Skeletal muscle tissue (tissue), 4 donors: ENCODE data around the gene ST7. TPM values are rescaled to one million over a fixed set of nuclear protein-coding genes. Genes with fewer than 3 reads are reported as not detected.

Source experiments
- H3K27ac ChIP-seq: one replicate; pipeline ENCODE4 v1.7.0; 2013; ENCODE audit warnings: mild to moderate bottlenecking, low read depth, low read length, inconsistent platforms
- H3K27me3 ChIP-seq, 3 donors: one replicate each; pipeline ENCODE4 v1.7.0; 2013; ENCODE audit warnings: low read length in 3 of 3; ENCODE audit not compliant: control insufficient read depth in 3 of 3, insufficient read depth in 3 of 3
- H3K36me3 ChIP-seq, 3 donors: one replicate each; pipeline ENCODE4 v1.7.0; 2013; ENCODE audit warnings: low read length in 3 of 3; ENCODE audit not compliant: control insufficient read depth in 3 of 3, insufficient read depth in 3 of 3
- H3K4me1 ChIP-seq, 3 donors: one replicate each; pipeline ENCODE4 v1.7.0; 2013; ENCODE audit warnings: low read length in 3 of 3, mild to moderate bottlenecking in 3 of 3; ENCODE audit not compliant: control insufficient read depth in 3 of 3, insufficient read depth in 3 of 3
- H3K4me3 ChIP-seq, 3 donors: one replicate each; pipeline ENCODE4 v1.7.0; 2013; ENCODE audit warnings: low read length in 3 of 3
- H3K9ac ChIP-seq, 3 donors: one replicate each; pipeline ENCODE4 v1.7.0; 2013; ENCODE audit warnings: low read length in 3 of 3, mild to moderate bottlenecking in 3 of 3, moderate library complexity in 2 of 3, low read depth in 1 of 3
- H3K9me3 ChIP-seq, 3 donors: one replicate each; pipeline ENCODE4 v1.7.0; 2013; ENCODE audit warnings: low read length in 3 of 3; ENCODE audit not compliant: control insufficient read depth in 3 of 3
- total RNA-seq: library from RNA; depleted of rRNA; stranded (reverse); fragments of >200 nt; gene quantifications from one replicate; pipeline ENCODE4 v1.2.3, GENCODE V29; 2014
- donor health status: Osteomylitis.

The ST7 gene
- total RNA-seq, 1 donor from 2014 or later: 23.0 TPM

GRCh38 chr7:117195361-117196029, 242.2 kb downstream of the ST7 start:
- Histone ChIP-seq H3K9me3 (no peaks in the 10 kb centered on the region), H3K27ac (no peak overlapping the region), H3K4me1 (no peaks in the 10 kb centered on the region), H3K36me3 (peaks cover 5 to 11% (median 11%) of the 10 kb centered on the region in 3 donors), H3K9ac (no peak overlapping the region), H3K27me3 (no peaks in the 10 kb centered on the region), H3K4me3 (no peak overlapping the region)

GRCh38 chr7:117200132-117200531, 246.8 kb downstream of the ST7 start:
- H3K9me3 ChIP-seq: no peaks in the 10 kb centered on the region
- no peak overlapping the region for H3K27ac ChIP-seq
- H3K4me1 ChIP-seq: no peaks in the 10 kb centered on the region
- H3K4me3 ChIP-seq: no peak overlapping the region
- H3K9ac ChIP-seq: no peak overlapping the region
- peaks cover 5 to 7% (median 7%) of the 10 kb centered on the region in 3 donors for H3K36me3 ChIP-seq
- H3K27me3 ChIP-seq: no peaks in the 10 kb centered on the region

GRCh38 chr7:117200786-117201458, 247.6 kb downstream of the ST7 start:
- peaks cover 5 to 7% (median 7%) of the 10 kb centered on the region in 3 donors for H3K36me3 ChIP-seq
- no peaks in the 10 kb centered on the region for H3K27me3 ChIP-seq
- H3K9ac ChIP-seq: no peak overlapping the region
- no peak overlapping the region for H3K27ac ChIP-seq
- no peak overlapping the region for H3K4me3 ChIP-seq
- no peaks in the 10 kb centered on the region for H3K4me1 ChIP-seq
- H3K9me3 ChIP-seq: no peaks in the 10 kb centered on the region

- Histone ChIP-seq H3K27ac (no peak overlapping the region), H3K9me3 (no peaks in the 10 kb centered on the region), H3K4me3 (no peak overlapping the region), H3K36me3 (peaks cover 5 to 7% (median 7%) of the 10 kb centered on the region in 3 donors), H3K4me1 (no peaks in the 10 kb centered on the region), H3K9ac (no peak overlapping the region), H3K27me3 (no peaks in the 10 kb centered on the region)
Observed at GRCh38 chr7:117202511-117202910, 249.2 kb downstream of the ST7 start.

- H3K9me3 ChIP-seq: no peaks in the 10 kb centered on the region
- no peak overlapping the region for H3K4me3 ChIP-seq
- no peaks in the 10 kb centered on the region for H3K27me3 ChIP-seq
- no peak overlapping the region for H3K27ac ChIP-seq
- no peak overlapping the region for H3K9ac ChIP-seq
- H3K36me3 ChIP-seq: peaks cover 4 to 7% (median 7%) of the 10 kb centered on the region in 3 donors
- no peaks in the 10 kb centered on the region for H3K4me1 ChIP-seq
Observed at GRCh38 chr7:117203205-117203604, 249.9 kb downstream of the ST7 start.

- H3K9ac ChIP-seq: no peak overlapping the region
- no peaks in the 10 kb centered on the region for H3K4me1 ChIP-seq
- H3K27ac ChIP-seq: no peak overlapping the region
- peaks cover 7 to 12% (median 11%) of the 10 kb centered on the region in 3 donors for H3K36me3 ChIP-seq
- no peaks in the 10 kb centered on the region for H3K27me3 ChIP-seq
- no peaks in the 10 kb centered on the region for H3K9me3 ChIP-seq
- H3K4me3 ChIP-seq: no peak overlapping the region
Observed at GRCh38 chr7:117205873-117206272, 252.6 kb downstream of the ST7 start.

GRCh38 chr7:117208257-117208656, 255.0 kb downstream of the ST7 start:
- H3K27me3 ChIP-seq: no peaks in the 10 kb centered on the region
- H3K36me3 ChIP-seq: peaks cover 7 to 12% (median 11%) of the 10 kb centered on the region in 3 donors
- no peak overlapping the region for H3K4me3 ChIP-seq
- H3K9ac ChIP-seq: no peak overlapping the region
- H3K4me1 ChIP-seq: no peaks in the 10 kb centered on the region
- H3K9me3 ChIP-seq: no peaks in the 10 kb centered on the region
- no peak overlapping the region for H3K27ac ChIP-seq

- H3K9ac ChIP-seq: no peak overlapping the region
- H3K27me3 ChIP-seq: no peaks in the 10 kb centered on the region
- H3K9me3 ChIP-seq: no peaks in the 10 kb centered on the region
- H3K4me3 ChIP-seq: no peak overlapping the region
- H3K36me3 ChIP-seq: peaks cover 7 to 10% (median 7%) of the 10 kb centered on the region in 3 donors
- no peak overlapping the region for H3K27ac ChIP-seq
- no peaks in the 10 kb centered on the region for H3K4me1 ChIP-seq
Observed at GRCh38 chr7:117210397-117210796, 257.1 kb downstream of the ST7 start.

GRCh38 chr7:117210908-117211307, 257.6 kb downstream of the ST7 start:
- Histone ChIP-seq H3K9me3 (no peaks in the 10 kb centered on the region), H3K27me3 (no peaks in the 10 kb centered on the region), H3K4me1 (no peaks in the 10 kb centered on the region), H3K27ac (no peak overlapping the region), H3K9ac (no peak overlapping the region), H3K36me3 (peaks cover 7 to 10% (median 7%) of the 10 kb centered on the region in 3 donors), H3K4me3 (no peak overlapping the region)

GRCh38 chr7:117211614-117212013, 258.3 kb downstream of the ST7 start:
- Histone ChIP-seq H3K4me1 (no peaks in the 10 kb centered on the region), H3K27ac (no peak overlapping the region), H3K27me3 (no peaks in the 10 kb centered on the region), H3K9me3 (no peaks in the 10 kb centered on the region), H3K9ac (no peak overlapping the region), H3K4me3 (no peak overlapping the region), H3K36me3 (peaks cover 7 to 10% (median 7%) of the 10 kb centered on the region in 3 donors)
